ENCODE data around the gene MMP2.
A peak's percentile ranks its signal among the peaks of the same experiment; 100 is the strongest.

Gene MMP2

GRCh38 chr16:55478827-55479429, at the start of gene MMP2:
Gene MMP2, plus strand, starts transcription at chr16:55479198. Its CDS starts 282 bp downstream, at chr16:55479480.
- no peak for DNase-seq

- no peak for DNase-seq
These were observed 46.0 kb upstream of the MMP2 start for GRCh38 chr16:55433030-55433429.

GRCh38 chr16:55433535-55433934, 45.5 kb upstream of the MMP2 start:
- no peak for DNase-seq

GRCh38 chr16:55434000-55434399, 45.0 kb upstream of the MMP2 start:
- DNase-seq: no peak

DNA sequence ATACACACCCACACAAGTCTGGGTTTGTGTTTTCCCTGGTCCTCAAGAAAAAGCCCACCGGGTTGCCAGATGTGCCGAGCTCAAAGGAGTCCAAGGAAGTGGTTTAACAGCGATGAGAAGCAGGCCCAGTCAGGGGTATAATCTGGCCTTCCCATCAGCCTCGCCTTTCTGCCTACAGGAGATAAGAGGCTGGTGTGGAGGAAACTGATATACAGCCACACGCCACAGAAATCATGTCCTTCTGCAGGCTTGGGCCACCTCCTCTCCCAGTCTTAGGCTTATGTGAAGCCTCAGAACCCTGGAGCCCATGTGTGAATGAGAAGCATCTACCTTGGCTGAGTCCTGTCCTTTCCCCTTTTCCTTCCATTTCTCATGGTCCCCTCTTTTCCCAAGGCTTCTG, 43.6 kb upstream of the MMP2 start:
- no peak for DNase-seq

GRCh38 chr16:55436587-55436986, 42.4 kb upstream of the MMP2 start:
- no peak for DNase-seq

DNA sequence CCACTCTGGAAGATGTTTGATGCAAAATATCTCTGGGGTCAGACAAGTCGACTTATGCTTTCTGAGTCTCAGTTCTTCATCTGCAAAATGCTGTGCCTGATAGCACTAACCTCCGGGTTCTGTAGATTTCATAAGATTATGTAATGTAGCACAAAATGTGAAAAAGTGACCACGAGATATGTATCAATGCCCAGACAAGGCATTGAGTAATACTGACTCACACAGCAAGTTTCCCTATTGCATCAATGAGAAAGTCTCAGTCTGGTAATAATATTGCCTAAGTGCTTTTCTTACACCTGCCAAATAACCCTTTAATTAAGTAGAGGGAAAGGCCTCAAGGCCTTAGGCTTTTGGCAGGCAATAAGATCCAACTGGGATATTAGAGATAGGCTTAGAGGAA, 41.4 kb upstream of the MMP2 start:
- DNase-seq: no peak

DNA sequence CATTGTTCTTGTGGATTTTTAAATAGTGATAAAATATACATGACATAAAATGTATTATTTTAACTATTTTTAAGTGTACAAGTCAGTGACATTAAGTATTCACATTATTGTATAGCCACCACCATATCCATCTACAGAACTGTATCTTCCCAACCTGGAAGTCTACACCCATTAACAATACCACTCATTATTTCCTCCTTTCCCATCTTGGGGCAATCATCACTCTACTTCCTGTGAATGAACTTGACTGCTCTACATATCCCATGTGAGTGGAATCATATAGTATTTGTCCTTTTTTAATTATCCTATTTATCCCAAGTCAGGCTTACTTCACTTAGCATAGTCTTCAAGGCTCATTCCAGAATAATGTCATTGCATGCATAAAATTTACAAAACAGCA, 40.7 kb upstream of the MMP2 start:
- DNase-seq: no peak

DNA sequence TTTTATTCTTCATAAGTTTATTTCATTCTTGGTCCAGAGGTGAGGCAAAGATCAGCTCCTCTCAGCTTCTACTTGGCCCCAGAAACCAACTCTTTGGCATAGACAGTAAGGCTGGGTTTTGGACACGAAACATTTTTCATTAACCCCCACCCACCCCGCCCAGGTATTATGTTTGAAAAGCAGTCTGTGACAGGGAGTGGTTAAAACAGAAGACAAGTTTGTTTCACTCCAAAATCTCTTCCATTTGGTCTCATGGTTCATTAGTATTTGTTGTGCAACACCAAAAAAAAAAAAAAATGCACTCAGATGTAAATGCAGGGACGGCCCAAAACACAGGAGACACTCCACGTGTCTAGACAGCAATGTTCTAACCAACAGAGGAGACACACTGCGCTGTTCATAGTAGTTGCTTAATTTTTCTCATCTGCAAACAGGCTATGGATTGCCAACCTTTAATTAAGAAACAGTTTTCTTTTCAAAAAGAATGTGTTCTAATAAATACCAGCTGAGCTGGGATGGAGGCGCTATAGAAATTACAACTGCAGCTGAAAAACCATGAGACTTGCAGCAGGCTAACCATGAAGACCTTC, 39.8 kb upstream of the MMP2 start:
- no peak for DNase-seq

DNA sequence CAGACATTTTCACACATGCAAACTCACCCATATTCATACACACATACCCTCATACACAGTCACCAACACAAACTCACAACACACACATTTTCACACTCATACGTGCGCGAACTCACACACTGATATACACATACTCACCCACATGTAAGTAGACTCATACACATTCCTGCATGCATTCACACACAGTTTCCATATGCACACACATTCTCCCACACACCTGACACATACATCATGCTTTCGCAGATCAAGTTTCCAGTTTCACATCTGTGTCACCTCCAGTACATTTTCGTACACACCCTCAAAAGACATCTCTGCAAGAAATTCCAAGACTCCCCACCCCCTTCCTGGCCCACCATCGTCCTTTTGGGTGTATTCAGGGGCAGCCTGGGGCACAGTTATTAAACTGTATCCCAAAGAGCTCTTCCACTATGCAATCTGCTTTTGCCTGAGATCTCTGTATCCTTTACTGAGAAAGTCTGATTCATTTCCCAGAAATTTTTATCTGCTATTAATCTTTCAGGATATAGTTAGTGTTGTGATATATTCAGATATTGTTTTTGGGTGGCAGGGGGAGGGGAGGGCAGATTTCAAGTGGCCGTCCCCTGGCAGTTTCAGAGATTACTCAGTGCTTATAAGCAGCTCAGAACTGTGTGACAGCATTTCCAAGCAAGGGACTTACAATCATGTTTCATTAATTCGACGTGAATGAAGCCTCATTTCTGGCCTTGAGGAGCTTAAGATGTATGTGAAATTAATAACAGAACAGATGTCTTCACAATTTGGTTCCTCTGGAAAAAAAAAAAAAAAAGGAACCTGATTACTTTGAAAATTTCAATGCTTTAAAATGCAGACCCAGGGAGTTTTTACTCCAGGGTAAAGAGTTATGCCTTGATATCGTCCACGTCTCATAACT, 35.3 kb upstream of the MMP2 start:
- DNase-seq: no peak

- DNase-seq: no peak
These were observed 34.1 kb upstream of the MMP2 start for GRCh38 chr16:55444754-55445485.

GRCh38 chr16:55447231-55447630, 31.8 kb upstream of the MMP2 start:
- DNase-seq: no peak

DNA sequence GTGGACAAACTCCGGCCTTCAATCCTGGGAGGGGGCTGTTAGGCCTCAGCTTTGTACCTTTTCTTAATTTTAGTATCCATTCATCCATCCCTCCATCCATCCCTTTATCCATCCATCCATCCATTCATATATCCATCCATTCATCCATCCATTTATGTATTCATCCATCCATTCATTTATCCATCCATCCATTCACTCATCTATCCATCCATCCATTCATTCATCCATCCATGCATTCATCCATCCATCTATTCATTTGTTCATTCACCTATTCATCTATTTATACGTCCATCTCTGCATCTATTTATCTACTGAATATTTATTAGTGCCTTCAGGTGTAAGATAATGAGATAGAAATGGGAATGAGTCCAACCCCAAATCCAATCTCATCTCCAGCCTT, 26.0 kb upstream of the MMP2 start:
- no peak for DNase-seq

- DNase-seq: no peak
These were observed 25.1 kb upstream of the MMP2 start for GRCh38 chr16:55453909-55454308.

- DNase-seq: no peak
These were observed 24.1 kb upstream of the MMP2 start for GRCh38 chr16:55454861-55455260.

- no peak for DNase-seq
These were observed 16.8 kb upstream of the MMP2 start for GRCh38 chr16:55462241-55462640.

- no peak for DNase-seq
These were observed 14.6 kb upstream of the MMP2 start for GRCh38 chr16:55464375-55464774.

DNA sequence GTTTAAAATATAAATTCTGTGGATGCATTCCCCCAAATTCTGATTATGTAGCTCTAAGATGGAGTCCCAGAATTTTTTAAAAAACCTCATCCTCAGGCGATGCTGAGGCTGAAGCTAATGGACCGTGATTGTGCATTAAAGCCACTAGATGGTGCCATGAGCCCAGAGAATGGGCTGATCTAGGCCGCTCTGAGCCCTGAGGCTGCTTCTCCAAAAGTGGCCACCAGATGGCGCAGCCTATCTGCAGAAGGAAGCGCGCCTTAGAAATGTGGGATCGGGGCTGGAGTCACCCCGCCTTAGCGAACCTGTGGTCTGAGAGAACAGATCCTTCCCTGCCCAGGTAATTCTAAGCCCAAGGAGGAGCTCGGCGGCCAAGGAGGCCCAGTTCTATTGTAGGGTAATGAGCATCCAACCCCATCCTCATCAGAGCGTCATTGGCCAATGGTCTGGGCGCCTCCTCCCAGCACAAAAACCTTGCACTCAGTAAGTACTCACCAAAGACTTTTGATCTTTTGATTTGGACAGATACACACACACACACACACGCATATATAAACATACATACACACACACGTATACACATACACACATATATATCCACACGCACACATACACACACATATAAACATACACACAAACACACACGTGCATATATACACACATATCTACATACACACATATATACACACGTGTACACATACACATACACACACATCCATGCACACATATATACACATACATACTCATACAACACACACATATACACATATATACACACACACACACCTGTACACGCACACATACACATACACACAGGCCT, 13.7 kb upstream of the MMP2 start:
- peak; percentile 70 for DNase-seq

GRCh38 chr16:55466209-55466608, 12.8 kb upstream of the MMP2 start:
- DNase-seq: no peak

- DNase-seq: no peak
These were observed 11.1 kb upstream of the MMP2 start for GRCh38 chr16:55467898-55468297.

DNA sequence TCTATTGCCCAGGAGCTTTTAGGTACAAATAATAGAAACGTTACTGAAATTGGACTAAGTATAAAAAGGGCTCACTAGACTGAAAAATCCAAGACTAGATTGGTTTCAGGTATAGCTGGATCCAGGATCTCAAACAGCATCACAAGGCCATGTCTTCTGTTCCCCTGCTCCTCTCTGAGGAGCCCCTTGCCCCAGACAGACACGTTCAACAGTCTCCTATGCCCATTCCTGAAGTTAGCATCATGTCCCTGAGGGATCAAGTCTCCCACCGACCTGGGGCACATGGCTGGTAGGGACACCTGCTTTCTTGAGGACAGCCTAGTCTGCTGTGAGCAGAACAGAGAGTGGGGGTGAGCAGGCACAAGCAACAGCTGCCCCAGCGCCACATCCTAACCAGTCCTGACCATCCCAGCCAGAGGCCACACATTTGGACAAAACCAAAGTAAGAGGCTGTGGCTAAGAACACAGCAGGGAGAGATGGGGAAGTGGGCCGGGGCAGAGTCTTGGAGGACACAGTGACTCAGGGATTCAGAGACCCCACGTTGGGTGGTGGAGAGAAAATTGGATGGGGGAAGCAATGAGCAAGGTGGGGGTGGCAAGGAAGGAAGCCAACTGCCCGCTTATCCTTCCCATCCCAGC, 10.5 kb upstream of the MMP2 start:
- no peak for DNase-seq

All from stimulated activated naive CD4-positive, alpha-beta T cell treated with Interleukin-2 at 50 U/mL for 16 hours (primary cell).